HUES48 (cell line): ENCODE results near the gene HOXB8.

Experiments used
- H3K27ac ChIP-seq: one replicate; pipeline ENCODE4 v1.7.0; 2013; ENCODE audit warnings: low read depth, low read length, inconsistent platforms
- H3K27me3 ChIP-seq: 2 replicates; pipeline ENCODE4 v1.6.1; 2013; ENCODE audit warnings: mild to moderate bottlenecking, low read length; ENCODE audit not compliant: control insufficient read depth, insufficient read depth
- H3K36me3 ChIP-seq: 2 replicates; pipeline ENCODE4 v1.6.1; 2013; ENCODE audit warnings: low read length; ENCODE audit not compliant: control insufficient read depth, insufficient read depth
- H3K4me1 ChIP-seq: 2 replicates; pipeline ENCODE4 v1.6.1; 2013; ENCODE audit warnings: mild to moderate bottlenecking, low read length; ENCODE audit not compliant: control insufficient read depth, insufficient read depth
- H3K4me3 ChIP-seq: 2 replicates; pipeline ENCODE4 v1.5.1; 2013; ENCODE audit warnings: mild to moderate bottlenecking, low read depth, low read length
- H3K9ac ChIP-seq: 2 replicates; pipeline ENCODE4 v1.6.1; 2013; ENCODE audit warnings: mild to moderate bottlenecking, low read depth, low read length, moderate library complexity
- H3K9me3 ChIP-seq: 2 replicates; pipeline ENCODE4 v1.6.1; 2013; ENCODE audit warnings: low read length; ENCODE audit not compliant: control insufficient read depth, insufficient read depth

HOXB8 gene

GRCh38 chr17:48621410-48622392 lies 6.6 kb upstream of the HOXB8 start:
- Histone ChIP-seq H3K9me3 (0 out of 2 replicates have a peak, but pooled peaks cover 3% of the 10 kb centered on the region), H3K4me1 (peaks cover under 1% of the 10 kb centered on the region; the same call in 1 of the 2 replicates), H3K27ac (no peak overlapping the region), H3K36me3 (no peaks in the 10 kb centered on the region), H3K9ac (no peak overlapping the region), H3K27me3 (peaks cover 100% of the 10 kb centered on the region), H3K4me3 (no peak overlapping the region)

DNA sequence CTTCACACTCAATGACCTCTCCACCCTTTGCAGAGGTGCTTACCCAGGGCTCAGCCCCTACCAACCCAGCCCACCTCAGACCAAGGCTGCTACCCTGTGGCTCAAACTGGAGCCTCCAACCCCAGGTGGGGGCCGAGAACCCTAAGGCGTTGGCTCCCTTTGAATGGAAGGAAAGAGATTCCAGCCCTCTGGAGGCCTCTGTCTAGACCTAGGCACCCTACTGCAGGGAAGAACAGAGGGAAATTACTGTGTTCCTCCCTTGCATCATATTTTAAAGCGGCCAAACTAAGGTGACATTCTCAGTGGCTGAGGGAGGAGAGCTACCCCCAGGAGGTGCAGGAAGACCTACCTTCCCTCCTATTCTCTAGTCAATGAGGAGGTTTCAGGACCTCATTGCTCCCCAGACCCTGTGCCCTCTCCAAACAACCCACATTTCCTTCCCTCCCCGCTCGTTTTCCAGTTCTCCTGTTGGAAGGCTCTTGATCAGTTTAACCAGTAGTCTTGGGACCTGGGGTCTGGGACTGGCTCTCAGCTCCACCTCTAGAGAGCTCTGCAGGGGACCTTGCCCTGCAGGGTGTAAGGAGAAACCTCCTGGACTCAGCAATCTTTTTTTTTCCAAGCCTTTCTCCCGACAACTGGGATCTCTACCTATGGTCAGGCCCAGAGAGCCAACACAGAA lies 5.5 kb upstream of the HOXB8 start:
- Histone ChIP-seq H3K27ac (no peak overlapping the region), H3K9me3 (0 out of 2 replicates have a peak, but pooled peaks cover 3% of the 10 kb centered on the region), H3K4me3 (no peak overlapping the region), H3K9ac (no peak overlapping the region), H3K4me1 (no peaks in the 10 kb centered on the region), H3K27me3 (peaks cover 100% of the 10 kb centered on the region), H3K36me3 (no peaks in the 10 kb centered on the region)

DNA sequence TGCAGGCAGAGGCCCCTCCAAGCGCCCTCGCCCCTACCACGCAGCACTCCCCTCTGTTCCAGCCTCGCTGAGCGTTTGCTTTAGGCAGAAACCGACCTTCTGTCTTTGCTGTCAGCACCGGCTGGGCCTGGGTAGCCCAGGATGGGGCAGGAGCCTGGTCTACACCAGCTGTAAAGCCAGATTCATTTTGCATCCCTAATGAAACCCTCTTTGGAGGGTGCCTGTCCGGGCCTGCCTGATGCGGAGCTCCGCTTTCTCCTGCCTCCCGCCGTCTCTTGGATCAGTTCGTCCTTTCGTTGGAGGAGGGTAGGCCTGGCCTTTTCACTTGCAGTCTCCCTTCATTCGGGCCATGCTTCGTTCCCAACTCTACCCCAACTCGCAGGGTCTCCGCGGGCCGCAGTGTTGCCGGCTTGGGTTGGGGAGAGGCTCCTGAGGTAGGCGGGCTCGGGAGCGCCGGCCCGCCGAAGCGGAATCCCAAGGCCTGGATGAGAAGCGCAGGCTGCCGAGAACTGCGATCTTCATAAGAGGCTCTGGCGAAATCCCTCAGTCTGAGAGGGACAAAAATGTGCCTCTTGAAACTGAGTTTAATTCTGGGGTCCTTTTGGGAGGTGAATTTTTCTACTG lies 4.8 kb upstream of the HOXB8 start:
- H3K4me3 ChIP-seq, result no peak overlapping the region
- no peak overlapping the region for H3K27ac ChIP-seq
- no peak overlapping the region for H3K9ac ChIP-seq
- peaks cover 100% of the 10 kb centered on the region for H3K27me3 ChIP-seq
- no peaks in the 10 kb centered on the region for H3K36me3 ChIP-seq
- H3K9me3 ChIP-seq, result 0 out of 2 replicates have a peak, but pooled peaks cover 3% of the 10 kb centered on the region
- H3K4me1 ChIP-seq, result no peaks in the 10 kb centered on the region

DNA sequence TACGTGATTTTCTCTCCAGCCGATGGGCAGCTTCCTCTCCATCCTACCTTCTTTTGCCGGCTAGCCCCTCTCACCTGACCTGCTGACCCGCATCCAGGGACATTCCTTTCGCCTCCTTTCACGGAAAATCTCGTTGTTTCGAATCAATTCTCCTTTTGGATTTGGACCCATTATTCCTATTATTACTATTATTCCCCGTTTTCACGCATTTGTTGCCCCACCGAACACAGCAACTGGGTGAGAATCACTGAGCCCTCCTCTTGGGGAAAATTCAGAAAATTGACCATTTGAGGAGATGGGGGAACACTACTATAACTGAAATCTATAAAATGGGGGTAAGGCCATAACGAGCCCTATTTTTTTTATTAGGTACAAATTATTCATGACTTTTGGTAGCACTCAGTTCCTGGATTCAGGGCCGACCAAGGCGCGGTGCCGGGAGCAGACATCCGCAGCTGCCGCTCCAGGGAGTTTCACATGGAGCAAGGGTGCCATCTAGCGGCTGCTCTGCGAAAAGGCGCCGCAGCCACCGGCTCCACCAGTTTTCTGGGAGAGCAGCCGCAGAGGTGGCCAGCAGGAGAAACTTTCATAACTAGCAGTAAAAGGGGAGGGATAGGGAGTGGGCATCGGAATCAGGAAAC lies 3.3 kb upstream of the HOXB8 start:
- H3K4me1 ChIP-seq, result no peaks in the 10 kb centered on the region
- H3K27me3 ChIP-seq, result peaks cover 100% of the 10 kb centered on the region
- no peaks in the 10 kb centered on the region for H3K36me3 ChIP-seq
- no peak overlapping the region for H3K27ac ChIP-seq
- no peak overlapping the region for H3K4me3 ChIP-seq
- no peak overlapping the region for H3K9ac ChIP-seq
- H3K9me3 ChIP-seq, result 0 out of 2 replicates have a peak, but pooled peaks cover 3% of the 10 kb centered on the region

DNA sequence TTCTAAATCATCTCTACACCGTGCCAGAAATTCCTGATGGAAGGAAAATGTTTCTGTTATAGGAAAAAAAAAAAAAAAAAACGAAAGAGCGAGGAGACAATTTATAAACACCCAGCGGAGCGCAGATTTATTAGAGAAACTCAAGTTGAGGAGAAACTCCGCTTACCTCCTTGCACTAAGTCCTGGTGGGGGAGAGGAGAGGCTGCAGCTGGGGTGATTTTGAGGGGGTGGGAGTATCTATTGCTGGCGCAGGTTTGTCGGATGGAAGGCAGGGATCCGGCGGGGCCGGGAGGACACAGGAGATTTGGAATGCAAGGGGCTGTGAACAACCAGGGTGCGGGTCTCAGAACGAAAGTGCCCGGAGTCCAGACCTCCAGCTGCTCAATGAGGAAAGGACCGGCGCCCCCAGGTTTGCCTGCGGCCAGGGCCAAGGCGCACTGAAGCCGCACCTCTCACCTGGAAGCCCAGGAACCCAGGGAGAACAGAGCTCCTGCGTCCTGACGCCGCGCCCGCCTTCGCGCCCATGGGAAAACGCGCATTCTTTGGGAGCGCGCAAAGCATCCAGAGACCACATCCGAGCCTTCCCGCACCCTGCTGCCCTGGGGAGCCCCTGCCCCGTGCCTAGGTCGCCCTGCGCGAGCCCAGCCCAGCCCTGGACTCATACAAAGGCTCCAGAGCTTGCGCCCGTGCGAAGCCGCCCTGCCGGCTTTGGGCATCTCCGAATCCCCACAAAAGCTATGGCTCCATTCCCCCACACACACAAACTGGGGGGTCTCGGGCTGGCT lies 2.6 kb upstream of the HOXB8 start:
- Histone ChIP-seq H3K36me3 (no peaks in the 10 kb centered on the region), H3K27ac (no peak overlapping the region), H3K9ac (no peak overlapping the region), H3K4me1 (no peaks in the 10 kb centered on the region), H3K4me3 (no peak overlapping the region), H3K9me3 (0 out of 2 replicates have a peak, but pooled peaks cover 3% of the 10 kb centered on the region), H3K27me3 (peaks cover 100% of the 10 kb centered on the region)

GRCh38 chr17:48616717-48617470 lies 1.8 kb upstream of the HOXB8 start:
- H3K9ac ChIP-seq, result no peak overlapping the region
- no peaks in the 10 kb centered on the region for H3K4me1 ChIP-seq
- H3K9me3 ChIP-seq, result 0 out of 2 replicates have a peak, but pooled peaks cover under 1% of the 10 kb centered on the region
- no peaks in the 10 kb centered on the region for H3K36me3 ChIP-seq
- no peak overlapping the region for H3K27ac ChIP-seq
- H3K4me3 ChIP-seq, result no peak overlapping the region
- peaks cover 100% of the 10 kb centered on the region for H3K27me3 ChIP-seq

GRCh38 chr17:48615963-48616716 lies 1.0 kb upstream of the HOXB8 start:
- Histone ChIP-seq H3K4me1 (no peaks in the 10 kb centered on the region), H3K27me3 (peaks cover 100% of the 10 kb centered on the region), H3K4me3 (no peak overlapping the region), H3K27ac (no peak overlapping the region), H3K9ac (no peak overlapping the region), H3K36me3 (no peaks in the 10 kb centered on the region), H3K9me3 (no peaks in the 10 kb centered on the region)

DNA sequence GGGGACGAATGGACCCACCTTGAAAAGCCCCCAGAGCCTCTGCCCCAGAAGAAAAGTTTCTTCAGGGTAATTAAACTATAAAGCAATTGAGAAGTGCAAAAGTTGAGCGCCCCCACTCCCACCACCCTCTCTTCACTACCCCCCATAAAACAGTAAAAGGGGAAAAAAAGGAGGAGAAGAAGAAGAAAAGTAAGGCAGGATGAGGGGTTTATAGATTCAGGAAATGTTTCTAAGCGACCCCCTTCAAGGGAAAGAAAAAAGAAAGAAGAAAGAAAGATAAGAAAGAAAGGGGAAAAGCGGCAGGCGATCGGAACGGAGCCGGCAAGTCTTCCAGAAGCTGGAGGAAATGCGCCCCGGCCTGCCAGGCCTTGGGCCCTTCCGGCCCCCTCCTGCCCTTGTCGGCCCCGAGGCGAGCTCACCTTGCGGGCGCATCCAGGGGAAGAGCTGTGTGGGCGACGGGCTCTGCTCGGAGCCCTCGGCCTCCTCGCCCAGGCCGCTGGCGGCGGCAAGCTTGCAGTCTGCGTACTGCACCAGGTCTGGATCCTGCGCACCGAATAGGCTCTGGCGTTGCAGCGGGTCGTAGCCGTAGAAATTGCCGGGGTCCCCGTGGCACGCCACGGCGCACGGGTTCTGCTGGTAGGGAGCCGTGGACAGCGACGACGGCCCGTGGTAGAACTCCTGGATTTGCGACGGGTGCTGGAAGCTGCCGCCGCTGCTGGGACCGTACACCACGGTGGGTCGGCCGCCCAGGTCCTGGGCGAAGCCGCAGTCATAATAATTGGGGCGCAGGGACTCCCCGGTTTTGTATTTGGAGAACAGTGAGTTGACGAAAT lies 1.0 kb downstream of the HOXB8 start:
- no peak overlapping the region for H3K4me3 ChIP-seq
- no peaks in the 10 kb centered on the region for H3K9me3 ChIP-seq
- peaks cover 100% of the 10 kb centered on the region for H3K27me3 ChIP-seq
- H3K9ac ChIP-seq, result no peak overlapping the region
- no peak overlapping the region for H3K27ac ChIP-seq
- H3K36me3 ChIP-seq, result no peaks in the 10 kb centered on the region
- H3K4me1 ChIP-seq, result peaks cover 7% of the 10 kb centered on the region; the same call in 1 of the 2 replicates
